ENCODE measurements around the gene NADSYN1.
"Not testable (repeated sequence)": the region's sequence is repeated elsewhere in the genome, so short reads cannot be mapped to it uniquely, and the experiment has no call there.

Gene NADSYN1

GRCh38 chr11:71453037-71453917, at the start of gene NADSYN1:
TSS of gene NADSYN1 (plus strand) at chr11:71453203. CDS start at chr11:71453297, 94 bp downstream.
- DNase-seq: peak; percentile 85

DNA sequence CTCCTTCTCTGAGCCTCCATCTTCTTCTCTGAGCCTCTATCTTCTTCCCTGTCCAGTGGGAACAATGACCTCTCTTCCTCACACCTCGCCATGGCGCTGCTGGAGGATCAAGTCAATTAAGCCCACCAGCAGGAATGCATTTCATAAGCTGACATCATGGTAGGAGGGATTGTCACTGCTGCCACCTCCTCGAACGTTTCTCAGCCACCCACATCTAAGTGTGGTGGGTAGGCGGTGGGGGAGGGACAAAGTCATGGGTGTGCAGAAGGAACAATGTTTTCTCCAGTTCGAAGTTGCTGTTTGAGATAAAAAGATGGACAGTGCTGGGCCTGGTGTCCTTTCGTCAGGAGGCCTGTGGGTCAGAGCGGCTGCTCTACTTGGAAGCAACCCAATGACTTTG, 48.8 kb upstream of the NADSYN1 start:
- no peak for DNase-seq

- DNase-seq: peak; percentile 60
Measured at GRCh38 chr11:71406681-71407080, 46.3 kb upstream of the NADSYN1 start.

- DNase-seq: no peak
Measured at GRCh38 chr11:71407356-71407755, 45.6 kb upstream of the NADSYN1 start.

GRCh38 chr11:71408826-71409225, 44.2 kb upstream of the NADSYN1 start:
- DNase-seq: no peak

DNA sequence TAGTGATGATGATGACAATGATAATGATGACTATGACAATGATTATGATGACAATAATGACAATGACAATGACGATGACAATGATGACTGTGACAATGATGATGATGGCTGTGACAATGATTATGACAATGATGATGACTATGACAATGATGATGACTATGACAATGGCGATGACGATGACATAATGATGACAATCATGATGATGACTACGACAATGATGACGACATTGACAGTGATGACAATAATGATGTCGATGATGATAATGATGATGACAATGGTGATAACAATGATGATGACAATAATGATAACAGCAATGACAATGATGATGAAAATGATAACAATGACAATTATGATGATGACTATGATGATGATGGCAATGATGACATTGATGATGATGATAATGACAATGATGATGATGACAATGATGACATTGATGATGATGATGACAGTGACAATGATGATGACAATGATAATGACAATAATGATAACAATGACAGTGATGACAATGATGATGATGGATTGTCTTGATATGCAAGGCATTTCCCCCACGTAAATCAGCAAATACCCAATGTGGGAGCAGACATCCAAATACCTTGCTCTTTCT, 42.5 kb upstream of the NADSYN1 start:
- no peak for DNase-seq

DNA sequence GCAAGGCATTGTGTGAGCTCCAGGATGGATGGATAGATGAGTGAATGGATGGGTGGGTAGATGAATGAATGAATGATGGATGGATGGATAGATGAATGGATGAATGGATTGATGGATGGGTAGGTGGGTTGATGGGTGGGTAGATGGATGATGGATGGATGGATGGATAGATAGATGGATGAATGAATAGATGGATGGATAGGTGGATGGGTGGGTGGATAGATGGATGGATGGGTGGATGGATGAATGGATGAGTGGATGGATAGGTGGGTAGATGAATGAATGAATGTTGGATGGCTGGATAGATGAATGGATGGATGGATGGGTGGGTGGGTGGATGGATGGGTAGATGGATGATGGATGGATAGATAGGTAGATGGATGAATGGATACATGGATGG, 38.4 kb upstream of the NADSYN1 start:
- DNase-seq: no peak

GRCh38 chr11:71418643-71419042, 34.4 kb upstream of the NADSYN1 start:
- DNase-seq: no peak

GRCh38 chr11:71420455-71421241, 32.4 kb upstream of the NADSYN1 start:
- peak; percentile 47 for DNase-seq

- DNase-seq: no peak
Measured at GRCh38 chr11:71421392-71421950, 31.5 kb upstream of the NADSYN1 start.

DNA sequence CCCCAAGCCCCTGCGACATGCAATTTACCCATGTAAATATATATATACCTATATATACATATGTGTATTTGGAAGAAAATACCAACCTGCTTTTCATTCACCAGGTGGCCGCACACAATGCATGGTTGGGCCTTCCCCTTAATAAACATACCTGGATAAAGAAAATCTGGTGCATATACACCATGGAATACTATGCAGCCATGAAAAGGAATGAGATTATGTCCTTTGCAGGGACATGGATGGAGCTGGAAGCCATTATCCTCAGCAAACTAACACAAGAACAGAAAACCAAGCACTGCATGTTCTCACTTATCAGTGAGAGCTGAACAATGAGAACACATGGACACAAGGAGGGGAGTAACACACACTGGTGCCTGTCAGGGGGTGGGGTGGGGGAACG, 30.7 kb upstream of the NADSYN1 start:
- not testable (repeated sequence) for DNase-seq

DNA sequence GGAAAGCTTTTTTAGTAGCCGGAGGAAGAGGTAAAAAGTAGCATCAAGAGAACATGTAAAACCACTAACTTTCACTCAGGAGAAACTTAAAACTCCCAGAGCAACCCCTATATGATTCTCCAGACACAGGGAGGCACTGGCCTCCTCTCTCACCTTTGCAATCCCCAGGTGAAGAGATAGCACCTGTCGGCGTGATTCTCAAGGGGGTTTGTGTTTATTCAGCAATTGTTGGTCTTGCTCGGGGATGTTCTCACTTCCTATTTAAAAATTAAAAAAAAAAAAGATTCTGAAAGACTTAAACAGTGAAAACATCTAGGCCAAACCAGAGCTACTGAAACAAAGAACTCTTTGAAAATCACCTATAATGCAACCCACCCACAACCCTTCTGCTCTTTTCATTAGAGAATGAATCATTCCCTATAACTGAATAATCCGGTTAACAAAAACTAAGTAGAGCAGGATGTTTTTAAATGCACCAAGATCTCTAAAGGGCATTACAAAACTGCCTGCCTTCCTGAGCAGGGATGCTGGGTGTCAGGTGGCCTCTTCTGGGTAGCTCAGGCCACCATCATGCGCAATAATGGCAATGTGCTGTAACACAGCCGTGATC, 29.7 kb upstream of the NADSYN1 start:
- DNase-seq: no peak

- DNase-seq: no peak
Measured at GRCh38 chr11:71425409-71425808, 27.6 kb upstream of the NADSYN1 start.

DNA sequence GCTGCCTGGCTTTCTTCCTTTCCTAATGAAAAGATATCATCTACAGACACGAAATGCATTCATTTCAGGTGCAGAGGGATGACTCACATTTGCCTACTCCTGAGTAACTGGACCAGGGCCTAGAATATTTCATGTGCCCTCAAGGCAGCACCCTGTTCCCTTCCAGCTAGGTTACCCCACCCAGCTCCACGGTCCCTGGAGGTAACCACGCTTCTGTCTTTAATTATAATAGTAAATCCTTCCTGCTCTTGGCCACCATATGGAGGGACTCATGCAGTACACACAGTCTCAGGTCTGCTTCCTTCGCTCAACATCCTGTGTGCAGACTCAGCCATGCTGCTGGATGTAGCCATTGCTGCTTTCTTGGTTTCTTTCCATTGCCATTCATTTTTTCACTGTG, 27.1 kb upstream of the NADSYN1 start:
- DNase-seq: no peak

GRCh38 chr11:71426413-71426812, 26.6 kb upstream of the NADSYN1 start:
- no peak for DNase-seq

DNA sequence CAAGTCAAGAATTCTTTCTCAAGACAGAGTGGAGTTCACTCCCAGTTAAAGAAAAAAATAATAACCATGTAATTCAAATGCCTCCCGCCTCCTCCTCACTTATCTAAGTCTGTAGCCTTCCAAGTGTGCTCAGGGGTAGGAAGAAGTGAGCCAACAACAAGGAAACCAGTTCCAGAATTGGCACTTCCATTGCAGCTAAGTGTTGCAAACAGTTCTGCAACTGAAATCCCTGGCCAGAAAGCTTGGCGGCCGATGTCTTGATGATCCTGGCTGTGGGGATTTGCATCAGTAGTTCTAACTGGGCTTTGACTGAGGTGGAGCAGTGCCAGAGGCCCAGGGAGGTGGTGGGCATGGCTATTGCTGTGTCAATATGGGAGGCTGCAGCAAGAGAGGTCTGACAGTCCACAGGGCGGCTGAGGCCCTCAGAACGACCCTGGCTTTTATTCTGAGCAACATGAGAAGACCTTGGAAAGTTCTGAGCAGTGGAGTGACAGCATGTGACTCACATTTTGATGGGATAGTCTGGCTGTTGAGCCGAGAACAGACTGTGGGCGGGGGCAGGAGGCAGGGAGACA, 24.1 kb upstream of the NADSYN1 start:
- no peak for DNase-seq

- DNase-seq: no peak
Measured at GRCh38 chr11:71429701-71430100, 23.3 kb upstream of the NADSYN1 start.

DNA sequence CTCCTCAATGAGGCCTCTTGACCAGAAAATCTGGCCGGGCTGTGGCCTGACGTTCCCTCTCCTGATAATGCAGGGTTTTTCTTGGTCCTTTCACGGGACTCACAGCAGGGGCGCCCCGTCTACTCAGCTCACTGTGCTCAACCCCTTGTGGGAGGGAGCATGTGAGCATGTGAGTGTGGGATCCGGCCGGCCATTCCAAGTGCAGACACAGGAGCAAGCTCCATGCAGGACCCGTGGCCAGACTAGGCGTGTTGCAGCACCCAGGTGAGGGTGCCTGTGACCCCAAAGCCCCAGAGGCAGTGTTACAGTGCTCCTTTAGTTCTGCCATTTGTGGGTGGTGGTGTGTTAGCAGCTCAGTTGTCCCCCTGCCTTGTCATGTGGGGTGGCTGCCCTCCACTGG, 22.8 kb upstream of the NADSYN1 start:
- DNase-seq: no peak

GRCh38 chr11:71431271-71431670, 21.7 kb upstream of the NADSYN1 start:
- no peak for DNase-seq

DNA sequence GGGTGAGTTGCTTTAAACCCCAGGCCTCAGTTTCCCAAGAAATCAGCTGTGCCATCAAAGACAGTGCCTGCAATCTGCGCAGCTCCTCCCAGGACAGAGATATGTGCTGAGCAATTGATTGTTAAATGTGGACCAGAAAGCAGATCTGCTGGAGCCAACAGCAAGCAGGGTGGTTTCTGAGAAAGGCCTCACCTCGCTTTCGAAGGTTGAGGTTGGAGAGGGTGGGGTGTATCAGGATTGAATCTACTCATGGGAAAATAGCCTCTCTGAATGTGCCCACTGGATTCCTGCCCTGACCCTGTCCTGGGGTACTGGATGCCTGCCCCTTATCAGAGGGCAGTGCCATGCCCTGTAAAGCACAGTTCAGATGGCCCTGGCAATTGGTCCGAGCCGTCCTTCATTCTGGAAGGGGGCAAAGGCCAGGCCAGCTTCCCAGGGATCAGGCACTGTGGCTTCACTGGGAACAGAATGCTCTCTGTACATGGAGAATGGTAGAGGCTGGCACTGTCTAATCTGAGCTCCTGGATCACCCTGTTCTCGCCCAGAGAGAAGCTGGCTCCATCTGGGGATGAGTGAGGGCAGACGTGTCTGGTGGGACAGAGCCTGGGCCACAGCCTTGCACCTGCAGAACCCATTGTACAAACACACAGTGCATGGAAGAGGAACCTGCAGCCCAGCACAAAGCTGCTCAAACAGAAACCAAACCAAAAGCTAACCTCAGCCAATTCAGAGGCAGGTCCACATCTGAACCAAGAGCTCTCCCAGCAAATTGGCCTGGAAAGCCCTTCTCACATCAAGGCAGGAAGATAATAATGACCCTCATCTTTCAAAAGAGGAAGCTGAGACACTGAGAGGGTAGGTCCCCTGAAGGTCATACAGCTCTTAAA, 20.0 kb upstream of the NADSYN1 start:
- no peak for DNase-seq

All from SHP77 treated with DMSO at 0.1 percent for 48 hours (cell line).